ENCODE results near the gene SSX4B.

GRCh38 chrX:48458711-48459110 lies 47.0 kb upstream of the SSX4B start:
- TF ChIP-seq, protein P1, sequence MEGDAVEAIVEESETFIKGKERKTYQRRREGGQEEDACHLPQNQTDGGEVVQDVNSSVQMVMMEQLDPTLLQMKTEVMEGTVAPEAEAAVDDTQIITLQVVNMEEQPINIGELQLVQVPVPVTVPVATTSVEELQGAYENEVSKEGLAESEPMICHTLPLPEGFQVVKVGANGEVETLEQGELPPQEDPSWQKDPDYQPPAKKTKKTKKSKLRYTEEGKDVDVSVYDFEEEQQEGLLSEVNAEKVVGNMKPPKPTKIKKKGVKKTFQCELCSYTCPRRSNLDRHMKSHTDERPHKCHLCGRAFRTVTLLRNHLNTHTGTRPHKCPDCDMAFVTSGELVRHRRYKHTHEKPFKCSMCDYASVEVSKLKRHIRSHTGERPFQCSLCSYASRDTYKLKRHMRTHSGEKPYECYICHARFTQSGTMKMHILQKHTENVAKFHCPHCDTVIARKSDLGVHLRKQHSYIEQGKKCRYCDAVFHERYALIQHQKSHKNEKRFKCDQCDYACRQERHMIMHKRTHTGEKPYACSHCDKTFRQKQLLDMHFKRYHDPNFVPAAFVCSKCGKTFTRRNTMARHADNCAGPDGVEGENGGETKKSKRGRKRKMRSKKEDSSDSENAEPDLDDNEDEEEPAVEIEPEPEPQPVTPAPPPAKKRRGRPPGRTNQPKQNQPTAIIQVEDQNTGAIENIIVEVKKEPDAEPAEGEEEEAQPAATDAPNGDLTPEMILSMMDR (IDR thresholded peaks at IDR 0.05): no peak
- TF ChIP-seq RAD21 (conservative IDR thresholded peaks at IDR 0.05 in 1 of 2, IDR thresholded peaks at IDR 0.05 in 1 of 2) (no peak), CHD2 (IDR thresholded peaks at IDR 0.05; ENCODE audit: low read length, partially characterized antibody) (no peak), POLR2A (IDR thresholded peaks at IDR 0.05; ENCODE audit: low read length) (no peak), KDM1A (IDR thresholded peaks at IDR 0.05; ENCODE audit: low read depth) (no peak), BHLHE40 (IDR thresholded peaks at IDR 0.05; ENCODE audit: low read depth, low read length) (no peak), PHF8 (IDR thresholded peaks at IDR 0.05; ENCODE audit: borderline replicate concordance, low read depth) (no peak), ELK1 (IDR thresholded peaks at IDR 0.05; ENCODE audit: low read depth, low read length) (no peak)
- TF ChIP-seq, protein P2, sequence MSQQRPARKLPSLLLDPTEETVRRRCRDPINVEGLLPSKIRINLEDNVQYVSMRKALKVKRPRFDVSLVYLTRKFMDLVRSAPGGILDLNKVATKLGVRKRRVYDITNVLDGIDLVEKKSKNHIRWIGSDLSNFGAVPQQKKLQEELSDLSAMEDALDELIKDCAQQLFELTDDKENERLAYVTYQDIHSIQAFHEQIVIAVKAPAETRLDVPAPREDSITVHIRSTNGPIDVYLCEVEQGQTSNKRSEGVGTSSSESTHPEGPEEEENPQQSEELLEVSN (IDR thresholded peaks at IDR 0.05; ENCODE audit: borderline replicate concordance, low read depth): no peak
- TF ChIP-seq, protein P3, sequence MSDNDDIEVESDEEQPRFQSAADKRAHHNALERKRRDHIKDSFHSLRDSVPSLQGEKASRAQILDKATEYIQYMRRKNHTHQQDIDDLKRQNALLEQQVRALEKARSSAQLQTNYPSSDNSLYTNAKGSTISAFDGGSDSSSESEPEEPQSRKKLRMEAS (IDR thresholded peaks at IDR 0.05): no peak
- TF ChIP-seq, protein P4, sequence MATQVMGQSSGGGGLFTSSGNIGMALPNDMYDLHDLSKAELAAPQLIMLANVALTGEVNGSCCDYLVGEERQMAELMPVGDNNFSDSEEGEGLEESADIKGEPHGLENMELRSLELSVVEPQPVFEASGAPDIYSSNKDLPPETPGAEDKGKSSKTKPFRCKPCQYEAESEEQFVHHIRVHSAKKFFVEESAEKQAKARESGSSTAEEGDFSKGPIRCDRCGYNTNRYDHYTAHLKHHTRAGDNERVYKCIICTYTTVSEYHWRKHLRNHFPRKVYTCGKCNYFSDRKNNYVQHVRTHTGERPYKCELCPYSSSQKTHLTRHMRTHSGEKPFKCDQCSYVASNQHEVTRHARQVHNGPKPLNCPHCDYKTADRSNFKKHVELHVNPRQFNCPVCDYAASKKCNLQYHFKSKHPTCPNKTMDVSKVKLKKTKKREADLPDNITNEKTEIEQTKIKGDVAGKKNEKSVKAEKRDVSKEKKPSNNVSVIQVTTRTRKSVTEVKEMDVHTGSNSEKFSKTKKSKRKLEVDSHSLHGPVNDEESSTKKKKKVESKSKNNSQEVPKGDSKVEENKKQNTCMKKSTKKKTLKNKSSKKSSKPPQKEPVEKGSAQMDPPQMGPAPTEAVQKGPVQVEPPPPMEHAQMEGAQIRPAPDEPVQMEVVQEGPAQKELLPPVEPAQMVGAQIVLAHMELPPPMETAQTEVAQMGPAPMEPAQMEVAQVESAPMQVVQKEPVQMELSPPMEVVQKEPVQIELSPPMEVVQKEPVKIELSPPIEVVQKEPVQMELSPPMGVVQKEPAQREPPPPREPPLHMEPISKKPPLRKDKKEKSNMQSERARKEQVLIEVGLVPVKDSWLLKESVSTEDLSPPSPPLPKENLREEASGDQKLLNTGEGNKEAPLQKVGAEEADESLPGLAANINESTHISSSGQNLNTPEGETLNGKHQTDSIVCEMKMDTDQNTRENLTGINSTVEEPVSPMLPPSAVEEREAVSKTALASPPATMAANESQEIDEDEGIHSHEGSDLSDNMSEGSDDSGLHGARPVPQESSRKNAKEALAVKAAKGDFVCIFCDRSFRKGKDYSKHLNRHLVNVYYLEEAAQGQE (IDR thresholded peaks at IDR 0.05): no peak

Measured in A549 (cell line).